Breast epithelium (tissue), 4 donors: ENCODE results near the gene LRRTM1. TPM values are rescaled to one million over a fixed set of nuclear protein-coding genes. Genes with fewer than 3 reads are reported as not detected.

Source experiments
- DNase-seq, 2 donors: peaks; one replicate each; pipeline ENCODE4 v3.0.0-alpha.2; 2019; ENCODE audit warnings: low spot score in 2 of 2
- H3K27ac ChIP-seq, 2 donors: fragments of 200-600 bp; sonication (generic) in 1 of 2; one replicate each; pipeline ENCODE4 v1.5.1; 2016 to 2019; ENCODE audit warnings: mild to moderate bottlenecking in 1 of 2
- H3K27me3 ChIP-seq, 2 donors: fragments of 200-600 bp; sonication (generic) in 1 of 2; one replicate each; pipeline versions ENCODE4 v1.5.1 to v1.6.0; 2017 to 2019; ENCODE audit warnings: control low read depth in 1 of 2, mild to moderate bottlenecking in 1 of 2
- H3K36me3 ChIP-seq: fragments of 200-600 bp; one replicate; pipeline ENCODE4 v1.5.1; 2019
- H3K4me1 ChIP-seq, 2 donors: fragments of 200-600 bp; sonication (generic); one replicate each; pipeline ENCODE4 v1.5.1; 2016 to 2019; ENCODE audit warnings: control low read depth in 1 of 2
- H3K4me3 ChIP-seq, 3 donors: fragments of 200-600 bp; sonication (generic); 1 replicate in 2 of 3; 2 replicates in 1 of 3; pipeline ENCODE4 v1.5.1; 2016 to 2019; ENCODE audit warnings: mild to moderate bottlenecking in 3 of 3, moderate library complexity in 2 of 3
- H3K9me3 ChIP-seq, 2 donors: fragments of 200-600 bp; sonication (generic) in 1 of 2; one replicate each; pipeline ENCODE4 v1.5.1; 2016 to 2019; ENCODE audit warnings: control low read depth in 1 of 2
- CTCF ChIP-seq, 3 donors: fragments of 450-650 bp; IDR thresholded peaks; one replicate each; pipeline ENCODE4 v1.5.1; 2016 to 2017; ENCODE audit warnings: antibody characterized with exemption in 3 of 3, mild to moderate bottlenecking in 3 of 3, moderate library complexity in 3 of 3
- POLR2A ChIP-seq: fragments of 450-650 bp; IDR thresholded peaks from one replicate; pipeline ENCODE4 v1.6.1; 2016; ENCODE audit warnings: antibody characterized with exemption, mild to moderate bottlenecking, moderate library complexity
- POLR2AphosphoS5 ChIP-seq, 3 donors: sonication (generic); formaldehyde crosslinking; IDR thresholded peaks; one replicate each; pipeline ENCODE4 v1.6.1; 2017; ENCODE audit warnings: antibody characterized with exemption in 3 of 3
- intact Hi-C: fragments of 100-400 bp; cut with DNase I; formaldehyde crosslinking; loops from one replicate; pipeline ENCODE4 v1.15.1; 2023; ENCODE audit warnings: low total_unique reads
- total RNA-seq, 3 donors: library from RNA; depleted of rRNA; stranded (reverse); fragments of >200 nt; gene quantifications; one replicate each; pipeline ENCODE4 v1.1.0, GENCODE V29; 2016

LRRTM1 gene
- total RNA-seq, 3 donors from 2014 or later: 0.15 TPM; not detected in 2

- DNase-seq: no peak
- H3K9me3 ChIP-seq: no peaks in the 10 kb centered on the region
- H3K4me1 ChIP-seq: no peaks in the 10 kb centered on the region
- intact Hi-C loops: no loop called here
- no peak overlapping the region for H3K27ac ChIP-seq
- H3K36me3 ChIP-seq: no peaks in the 10 kb centered on the region
- H3K4me3 ChIP-seq: no peak overlapping the region
- TF ChIP-seq POLR2AphosphoS5 (IDR thresholded peaks at IDR 0.05): no peak
- no peak for TF ChIP-seq POLR2A
- no peak for TF ChIP-seq CTCF (IDR thresholded peaks at IDR 0.05)
- no peaks in the 10 kb centered on the region for H3K27me3 ChIP-seq
These were observed 24.9 kb upstream of the LRRTM1 start for GRCh38 chr2:80329491-80329890.

- no peaks in the 10 kb centered on the region for H3K4me1 ChIP-seq
- peaks cover 0 to 2% of the 10 kb centered on the region in 2 donors for H3K27me3 ChIP-seq
- no peak overlapping the region for H3K4me3 ChIP-seq
- intact Hi-C loops: no loop called here
- no peak for TF ChIP-seq POLR2A
- TF ChIP-seq CTCF (IDR thresholded peaks at IDR 0.05): no peak
- no peak for TF ChIP-seq POLR2AphosphoS5 (IDR thresholded peaks at IDR 0.05)
- H3K27ac ChIP-seq: no peak overlapping the region
- H3K36me3 ChIP-seq: no peaks in the 10 kb centered on the region
- DNase-seq: no peak
- H3K9me3 ChIP-seq: no peaks in the 10 kb centered on the region
These were observed 23.6 kb upstream of the LRRTM1 start for GRCh38 chr2:80328159-80328571.

- H3K4me1 ChIP-seq: no peaks in the 10 kb centered on the region
- no peak overlapping the region for H3K27ac ChIP-seq
- TF ChIP-seq POLR2A (no peak), CTCF (IDR thresholded peaks at IDR 0.05) (no peak), POLR2AphosphoS5 (IDR thresholded peaks at IDR 0.05) (no peak)
- no peak overlapping the region for H3K4me3 ChIP-seq
- no peaks in the 10 kb centered on the region for H3K9me3 ChIP-seq
- no peaks in the 10 kb centered on the region for H3K36me3 ChIP-seq
- DNase-seq: no peak
- H3K27me3 ChIP-seq: peaks cover 0 to 11% of the 10 kb centered on the region in 2 donors
- intact Hi-C loops: no loop called here
These were observed 22.3 kb upstream of the LRRTM1 start for GRCh38 chr2:80326861-80327260.

GRCh38 chr2:80326214-80326613, 21.7 kb upstream of the LRRTM1 start:
- Histone ChIP-seq H3K4me1 (no peaks in the 10 kb centered on the region), H3K27me3 (peaks cover 0 to 14% of the 10 kb centered on the region in 2 donors), H3K27ac (no peak overlapping the region), H3K9me3 (no peaks in the 10 kb centered on the region), H3K4me3 (no peak overlapping the region), H3K36me3 (no peaks in the 10 kb centered on the region)
- no peak for TF ChIP-seq CTCF (IDR thresholded peaks at IDR 0.05)
- no peak for TF ChIP-seq POLR2AphosphoS5 (IDR thresholded peaks at IDR 0.05)
- no peak for TF ChIP-seq POLR2A
- no peak for DNase-seq
- intact Hi-C loops: no loop called here

- TF ChIP-seq POLR2A (no peak), POLR2AphosphoS5 (IDR thresholded peaks at IDR 0.05) (no peak), CTCF (IDR thresholded peaks at IDR 0.05) (no peak)
- Histone ChIP-seq H3K4me1 (no peaks in the 10 kb centered on the region), H3K9me3 (no peaks in the 10 kb centered on the region), H3K4me3 (no peak overlapping the region), H3K36me3 (no peaks in the 10 kb centered on the region), H3K27ac (no peak overlapping the region), H3K27me3 (peaks cover 0 to 19% of the 10 kb centered on the region in 2 donors)
- DNase-seq: no peak
- intact Hi-C loops: no loop called here
These were observed 20.0 kb upstream of the LRRTM1 start for GRCh38 chr2:80324525-80324924.
